ENCODE data around the gene TRIM22. TPM values are rescaled to one million over a fixed set of nuclear protein-coding genes. Genes with fewer than 3 reads are reported as not detected.

Gene TRIM22
- total RNA-seq, 2 experiments from 2014 or later = 213 to 221 TPM

- H3K4me1 Mint-ChIP-seq = no peaks in the 10 kb centered on the region
- H3K4me3 Mint-ChIP-seq = no peak overlapping the region
- no peak overlapping the region for H3K27ac Mint-ChIP-seq
- H3K36me3 Mint-ChIP-seq (ENCODE audit: low read depth) = no peaks in the 10 kb centered on the region
- POLR2A ChIA-PET = no interaction called here
- H3K27me3 Mint-ChIP-seq = no peaks in the 10 kb centered on the region
- DNase-seq = no peak
- H3K9me3 Mint-ChIP-seq = no peaks in the 10 kb centered on the region
- CTCF ChIA-PET = no interaction called here
These were observed 36.8 kb downstream of the TRIM22 start for GRCh38 chr11:5726351-5726750.

- CTCF ChIA-PET = no interaction called here
- Mint-ChIP-seq H3K4me1 (no peaks in the 10 kb centered on the region), H3K27me3 (no peaks in the 10 kb centered on the region), H3K4me3 (no peak overlapping the region), H3K27ac (no peak overlapping the region), H3K9me3 (no peaks in the 10 kb centered on the region), H3K36me3 (ENCODE audit: low read depth) (no peaks in the 10 kb centered on the region)
- no peak for DNase-seq
- POLR2A ChIA-PET = no interaction called here
These were observed 38.1 kb downstream of the TRIM22 start for GRCh38 chr11:5727691-5728090.

- Mint-ChIP-seq H3K27me3 (peaks cover 4% of the 10 kb centered on the region), H3K27ac (no peak within 1 kb of the TSS), H3K4me3 (no peak within 1 kb of the TSS), H3K4me1 (no peaks in the 10 kb centered on the region), H3K36me3 (ENCODE audit: low read depth) (no peaks in the 10 kb centered on the region), H3K9me3 (peaks cover 3% of the 10 kb centered on the region)
- POLR2A ChIA-PET = no interaction called here
- no peak for DNase-seq
- CTCF ChIA-PET = no interaction called here
These were observed 46.8 kb downstream of the TRIM22 start, which contains the start of gene OR56B1 for GRCh38 chr11:5736396-5736795. TSS of gene OR56B1 (plus strand) at chr11:5736448. CDS start at chr11:5736517, 69 bp downstream.

- H3K9me3 Mint-ChIP-seq = peaks cover 6% of the 10 kb centered on the region
- H3K4me1 Mint-ChIP-seq = no peaks in the 10 kb centered on the region
- no peaks in the 10 kb centered on the region for H3K36me3 Mint-ChIP-seq (ENCODE audit: low read depth)
- DNase-seq = no peak
- ChIA-PET POLR2A (no interaction called here), CTCF (no interaction called here)
- no peak overlapping the region for H3K27ac Mint-ChIP-seq
- H3K4me3 Mint-ChIP-seq = no peak overlapping the region
- H3K27me3 Mint-ChIP-seq = peaks cover 8% of the 10 kb centered on the region
These were observed 47.5 kb downstream of the TRIM22 start for GRCh38 chr11:5737091-5737490.

GRCh38 chr11:5737670-5738392 lies 48.2 kb downstream of the TRIM22 start:
- ChIA-PET POLR2A (no interaction called here), CTCF (no interaction called here)
- Mint-ChIP-seq H3K27me3 (peaks cover 8% of the 10 kb centered on the region), H3K9me3 (peaks cover 6% of the 10 kb centered on the region), H3K4me1 (no peaks in the 10 kb centered on the region), H3K36me3 (ENCODE audit: low read depth) (no peaks in the 10 kb centered on the region), H3K27ac (no peak overlapping the region), H3K4me3 (no peak overlapping the region)
- DNase-seq = no peak

- CTCF ChIA-PET = no interaction called here
- H3K27me3 Mint-ChIP-seq = peaks cover 8% of the 10 kb centered on the region
These were observed 48.8 kb downstream of the TRIM22 start for GRCh38 chr11:5738431-5738830.

GRCh38 chr11:5746614-5747013 lies 57.0 kb downstream of the TRIM22 start:
- POLR2A ChIA-PET = no interaction called here
- no peak overlapping the region for H3K4me3 Mint-ChIP-seq

More at GRCh38 chr11:5738431-5738830, 48.8 kb downstream of the TRIM22 start:
- Mint-ChIP-seq H3K36me3 (ENCODE audit: low read depth) (no peaks in the 10 kb centered on the region), H3K27ac (no peak overlapping the region), H3K4me3 (no peak overlapping the region), H3K9me3 (peaks cover 6% of the 10 kb centered on the region), H3K4me1 (no peaks in the 10 kb centered on the region)
- DNase-seq = no peak
- POLR2A ChIA-PET = no interaction called here

GRCh38 chr11:5749836-5750235 lies 60.2 kb downstream of the TRIM22 start:
- ChIA-PET POLR2A (no interaction called here), CTCF (no interaction called here)
- H3K27ac Mint-ChIP-seq = no peak overlapping the region
- no peaks in the 10 kb centered on the region for H3K4me1 Mint-ChIP-seq
- no peak overlapping the region for H3K4me3 Mint-ChIP-seq
- H3K36me3 Mint-ChIP-seq (ENCODE audit: low read depth) = no peaks in the 10 kb centered on the region
- H3K27me3 Mint-ChIP-seq = no peaks in the 10 kb centered on the region
- no peak for DNase-seq
- H3K9me3 Mint-ChIP-seq = no peaks in the 10 kb centered on the region

More at GRCh38 chr11:5746614-5747013, 57.0 kb downstream of the TRIM22 start:
- Mint-ChIP-seq H3K27ac (no peak overlapping the region), H3K27me3 (peaks cover 2% of the 10 kb centered on the region), H3K36me3 (ENCODE audit: low read depth) (no peaks in the 10 kb centered on the region), H3K9me3 (peaks cover 1% of the 10 kb centered on the region), H3K4me1 (no peaks in the 10 kb centered on the region)
- DNase-seq = no peak
- CTCF ChIA-PET = no interaction called here

GRCh38 chr11:5753943-5754342 lies 64.4 kb downstream of the TRIM22 start, which contains the start of gene OR52N4:
TSS of gene OR52N4 (plus strand) at chr11:5754243. CDS start at chr11:5754741, 498 bp downstream.
- Mint-ChIP-seq H3K4me1 (no peaks in the 10 kb centered on the region), H3K4me3 (no peak within 1 kb of the TSS), H3K36me3 (ENCODE audit: low read depth) (no peaks in the 10 kb centered on the region), H3K27ac (no peak within 1 kb of the TSS), H3K9me3 (no peaks in the 10 kb centered on the region), H3K27me3 (no peaks in the 10 kb centered on the region)
- CTCF ChIA-PET = no interaction called here
- DNase-seq = no peak
- POLR2A ChIA-PET = no interaction called here

Other genes starting within 250 kb of the TRIM22 start
- not detected for gene OR51I1, start 248.3 kb upstream of the TRIM22 start, total RNA-seq
- not detected for gene OR51I2, start 240.5 kb upstream of the TRIM22 start, total RNA-seq
- gene OR52D1, start 201.1 kb upstream of the TRIM22 start, total RNA-seq = not detected
- not detected for gene UBQLN3, start 179.8 kb upstream of the TRIM22 start, total RNA-seq
- under 1 TPM; 0.13 to 0.28 TPM for gene UBQLNL, start 173.1 kb upstream of the TRIM22 start, total RNA-seq
- gene OR52H1, start 141.2 kb upstream of the TRIM22 start, total RNA-seq = not detected
- not detected for gene OR52B6, start 108.9 kb upstream of the TRIM22 start, total RNA-seq
- 1 to 10 TPM in 1 of 2 experiments, under 1 TPM in 1; 0.60 to 1.1 TPM for gene TRIM6, start 93.2 kb upstream of the TRIM22 start, total RNA-seq
- 10 to 100 TPM; 18.2 to 19.8 TPM for gene TRIM34, start 64.8 kb upstream of the TRIM22 start, total RNA-seq
- 10 to 100 TPM; 33.5 to 33.9 TPM for gene TRIM5, start 4.7 kb upstream of the TRIM22 start, total RNA-seq
- gene OR56B1, start 46.7 kb downstream of the TRIM22 start, total RNA-seq = under 1 TPM; 0.30 to 0.50 TPM
- gene OR52N4, start 64.5 kb downstream of the TRIM22 start, total RNA-seq = 1 to 10 TPM; 1.5 to 1.9 TPM
- gene OR52N5, start 93.6 kb downstream of the TRIM22 start, total RNA-seq = not detected
- gene OR52N1, start 101.5 kb downstream of the TRIM22 start, total RNA-seq = not detected
- not detected for gene OR52N2, start 119.1 kb downstream of the TRIM22 start, total RNA-seq
- gene OR52E6, start 152.1 kb downstream of the TRIM22 start, total RNA-seq = not detected
- gene OR52E8, start 167.9 kb downstream of the TRIM22 start, total RNA-seq = not detected
- not detected for gene OR52E4, start 190.8 kb downstream of the TRIM22 start, total RNA-seq
- gene OR52E5, start 203.4 kb downstream of the TRIM22 start, total RNA-seq = not detected

Data from activated CD4-positive, alpha-beta memory T cell treated with anti-CD3 and anti-CD28 coated beads, Interleukin-2, amount 10 ng/mL, durations not matched to agents 7 days and 5 days (primary cell).